Hepatocyte (in vitro differentiated cells): Measurements from ENCODE around the gene WNK1.

Experiments used
- EZH2phosphoT487 ChIP-seq: fragments of 200-600 bp; sonication (generic); IDR thresholded peaks from one replicate; pipeline ENCODE4 v1.6.1; 2018; ENCODE audit warnings: antibody characterized with exemption, mild to moderate bottlenecking, low read depth, moderate library complexity; ENCODE audit not compliant: unreplicated experiment, severe bottlenecking
- TF ChIP-seq, protein P1 (sequence below): fragments of 200-600 bp; sonication (generic); IDR thresholded peaks from 2 replicates; pipeline ENCODE4 v1.5.1; 2016; ENCODE audit warnings: antibody characterized with exemption, mild to moderate bottlenecking; ENCODE audit not compliant: poor library complexity

DNA sequence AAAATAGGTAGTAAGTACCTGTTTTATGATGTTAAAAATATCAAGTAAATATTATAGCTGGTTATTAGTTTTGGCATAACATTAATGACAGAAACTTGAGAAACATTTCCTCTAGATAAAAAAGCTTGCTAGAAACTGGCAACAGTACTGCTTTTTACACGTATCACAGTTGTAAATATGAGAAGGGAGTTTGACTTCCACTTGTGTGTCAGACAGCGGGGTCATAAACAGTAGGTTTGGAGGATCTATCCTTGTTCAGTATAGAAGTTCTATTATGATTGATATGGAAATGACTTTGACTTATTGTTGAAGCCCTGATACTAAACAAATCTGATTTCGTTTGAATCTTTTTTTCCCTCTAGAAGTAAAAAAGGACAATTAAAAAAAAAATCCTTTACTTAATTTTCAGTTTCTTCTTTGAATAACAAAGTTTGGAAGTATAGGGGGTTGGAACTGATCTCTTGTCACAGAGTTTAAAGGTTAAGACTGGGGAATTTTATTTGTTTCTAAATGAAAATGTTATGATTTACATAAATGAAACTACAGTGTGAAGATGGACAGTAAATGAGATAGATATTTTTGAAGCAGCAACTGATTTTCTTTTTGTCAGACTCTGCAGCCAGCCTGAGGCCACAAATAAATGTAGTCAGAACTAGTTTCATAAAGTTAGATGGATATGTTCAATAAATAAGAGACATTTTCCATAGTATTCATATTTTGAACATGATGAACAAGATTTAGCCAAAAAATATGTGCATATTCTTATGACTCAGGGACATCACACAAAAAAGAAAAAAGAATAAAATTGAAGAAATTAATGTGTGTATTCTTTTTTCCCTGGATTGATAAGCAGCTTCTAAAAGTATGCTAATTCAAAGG lies 50.1 kb downstream of the WNK1 start:
- TF ChIP-seq, protein P1, sequence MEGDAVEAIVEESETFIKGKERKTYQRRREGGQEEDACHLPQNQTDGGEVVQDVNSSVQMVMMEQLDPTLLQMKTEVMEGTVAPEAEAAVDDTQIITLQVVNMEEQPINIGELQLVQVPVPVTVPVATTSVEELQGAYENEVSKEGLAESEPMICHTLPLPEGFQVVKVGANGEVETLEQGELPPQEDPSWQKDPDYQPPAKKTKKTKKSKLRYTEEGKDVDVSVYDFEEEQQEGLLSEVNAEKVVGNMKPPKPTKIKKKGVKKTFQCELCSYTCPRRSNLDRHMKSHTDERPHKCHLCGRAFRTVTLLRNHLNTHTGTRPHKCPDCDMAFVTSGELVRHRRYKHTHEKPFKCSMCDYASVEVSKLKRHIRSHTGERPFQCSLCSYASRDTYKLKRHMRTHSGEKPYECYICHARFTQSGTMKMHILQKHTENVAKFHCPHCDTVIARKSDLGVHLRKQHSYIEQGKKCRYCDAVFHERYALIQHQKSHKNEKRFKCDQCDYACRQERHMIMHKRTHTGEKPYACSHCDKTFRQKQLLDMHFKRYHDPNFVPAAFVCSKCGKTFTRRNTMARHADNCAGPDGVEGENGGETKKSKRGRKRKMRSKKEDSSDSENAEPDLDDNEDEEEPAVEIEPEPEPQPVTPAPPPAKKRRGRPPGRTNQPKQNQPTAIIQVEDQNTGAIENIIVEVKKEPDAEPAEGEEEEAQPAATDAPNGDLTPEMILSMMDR, result no peak
- no peak for TF ChIP-seq EZH2phosphoT487
